H9 (cell line): ENCODE results near the gene LPIN2. TPM values are rescaled to one million over a fixed set of nuclear protein-coding genes. Genes with fewer than 3 reads are reported as not detected.

ENCODE experiments used
- DNase-seq: peaks from one replicate; pipeline ENCODE4 v3.0.0-alpha.2; 2017
- H2AFZ ChIP-seq: one replicate; pipeline ENCODE4 v1.6.1; 2013; ENCODE audit warnings: mild to moderate bottlenecking, low read length, control low read depth, moderate library complexity
- H2AK5ac ChIP-seq: 2 replicates; pipeline ENCODE4 v1.6.1; 2013; ENCODE audit warnings: low read length, control low read depth, mixed read lengths; ENCODE audit not compliant: insufficient read length
- H2BK120ac ChIP-seq: one replicate; pipeline ENCODE4 v1.6.1; 2013; ENCODE audit warnings: low read depth, mild to moderate bottlenecking, low read length, control low read depth, inconsistent platforms; ENCODE audit not compliant: poor library complexity, severe bottlenecking
- H2BK12ac ChIP-seq: 2 replicates; pipeline ENCODE4 v1.6.1; 2013; ENCODE audit warnings: low read length, control low read depth, mixed read lengths, low read depth; ENCODE audit not compliant: insufficient read length
- H2BK15ac ChIP-seq: 2 replicates; pipeline ENCODE4 v1.6.1; 2013; ENCODE audit warnings: low read depth, low read length, control low read depth
- H2BK20ac ChIP-seq: one replicate; pipeline ENCODE4 v1.6.1; 2013; ENCODE audit warnings: low read depth, mild to moderate bottlenecking, low read length, control low read depth, inconsistent platforms; ENCODE audit not compliant: poor library complexity, severe bottlenecking
- H2BK5ac ChIP-seq: 2 replicates; pipeline ENCODE4 v1.6.1; 2013; ENCODE audit warnings: low read length, control low read depth, mixed read lengths; ENCODE audit not compliant: insufficient read length
- H3K14ac ChIP-seq: 2 replicates; pipeline ENCODE4 v1.6.1; 2013; ENCODE audit warnings: low read length, control low read depth; ENCODE audit not compliant: insufficient read depth
- H3K18ac ChIP-seq: 2 replicates; pipeline ENCODE4 v1.6.1; 2013; ENCODE audit warnings: low read depth, mild to moderate bottlenecking, mixed read lengths, low read length, control low read depth; ENCODE audit not compliant: insufficient read length
- H3K23ac ChIP-seq: 2 replicates; pipeline ENCODE4 v1.6.1; 2013; ENCODE audit warnings: low read length, control low read depth, mixed read lengths, low read depth; ENCODE audit not compliant: insufficient read length
- H3K23me2 ChIP-seq: 2 replicates; pipeline ENCODE4 v1.6.1; 2013; ENCODE audit warnings: low read depth, mild to moderate bottlenecking, mixed read lengths, low read length, control low read depth; ENCODE audit not compliant: insufficient read length, poor library complexity, severe bottlenecking
- H3K27ac ChIP-seq: 2 replicates; pipeline ENCODE4 v1.5.1; 2013; ENCODE audit warnings: low read length, control low read depth, mixed read lengths, low read depth; ENCODE audit not compliant: insufficient read length
- H3K27me3 ChIP-seq: 2 replicates; pipeline ENCODE4 v1.6.1; 2013; ENCODE audit warnings: low read length, control low read depth, inconsistent platforms; ENCODE audit not compliant: insufficient read depth
- H3K4ac ChIP-seq: 2 replicates; pipeline ENCODE4 v1.6.1; 2013; ENCODE audit warnings: low read depth, mild to moderate bottlenecking, control low read depth, inconsistent platforms, low read length, moderate library complexity
- H3K4me1 ChIP-seq: 2 replicates; pipeline ENCODE4 v1.6.1; 2013; ENCODE audit warnings: low read length, control low read depth, inconsistent platforms; ENCODE audit not compliant: insufficient read depth
- H3K4me2 ChIP-seq: 2 replicates; pipeline ENCODE4 v1.6.1; 2013; ENCODE audit warnings: low read length, control low read depth, mixed read lengths; ENCODE audit not compliant: insufficient read length, insufficient read depth
- H3K56ac ChIP-seq: 2 replicates; pipeline ENCODE4 v1.6.1; 2013; ENCODE audit warnings: low read depth, mild to moderate bottlenecking, mixed read lengths, low read length, control low read depth; ENCODE audit not compliant: insufficient read length
- H3K79me1 ChIP-seq: 2 replicates; pipeline ENCODE4 v1.6.1; 2013; ENCODE audit warnings: low read depth, mild to moderate bottlenecking, moderate library complexity, low read length, control low read depth, inconsistent platforms; ENCODE audit not compliant: insufficient read depth, poor library complexity, severe bottlenecking
- H3K79me2 ChIP-seq: 2 replicates; pipeline ENCODE4 v1.6.1; 2013; ENCODE audit warnings: low read length, control low read depth, inconsistent platforms; ENCODE audit not compliant: insufficient read depth
- H3K9ac ChIP-seq: 2 replicates; pipeline ENCODE4 v1.6.1; 2013; ENCODE audit warnings: low read length, control low read depth, mixed read lengths; ENCODE audit not compliant: insufficient read length; ENCODE audit errors: extremely low read depth
- H3K9me3 ChIP-seq: one replicate; pipeline ENCODE4 v1.6.1; 2013; ENCODE audit warnings: low read depth, low read length, inconsistent platforms; ENCODE audit not compliant: control insufficient read depth
- H3T11ph ChIP-seq: one replicate; pipeline ENCODE4 v1.6.1; 2013; ENCODE audit warnings: mild to moderate bottlenecking, low read length, control low read depth, inconsistent platforms
- H4K20me1 ChIP-seq: one replicate; pipeline ENCODE4 v1.6.1; 2013; ENCODE audit not compliant: control insufficient read depth, insufficient read length, insufficient read depth
- H4K5ac ChIP-seq: 2 replicates; pipeline ENCODE4 v1.6.1; 2013; ENCODE audit warnings: low read depth, mild to moderate bottlenecking, mixed read lengths, low read length, control low read depth; ENCODE audit not compliant: insufficient read length
- H4K8ac ChIP-seq: replicated peaks from 2 replicates; pipeline ENCODE4 v1.6.1; 2013; ENCODE audit warnings: low read length, control low read depth, mixed read lengths, low read depth; ENCODE audit not compliant: insufficient read length
- H4K91ac ChIP-seq: 2 replicates; pipeline ENCODE4 v1.6.1; 2013; ENCODE audit warnings: low read depth, mild to moderate bottlenecking, moderate library complexity, mixed read lengths, low read length, control low read depth; ENCODE audit not compliant: insufficient read length
- H3K27ac Mint-ChIP-seq, 3 experiments: 2 replicates in 2 of 3; 3 replicates in 1 of 3; pipeline ENCODE4 v1.8.0; 2020 to 2021; ENCODE audit warnings: mixed read lengths in 3 of 3, mild to moderate bottlenecking in 1 of 3, moderate library complexity in 1 of 3
- H3K27me3 Mint-ChIP-seq: 2 replicates; pipeline ENCODE4 v1.8.0; 2021; ENCODE audit warnings: low read depth, mild to moderate bottlenecking, moderate library complexity, mixed read lengths
- H3K36me3 Mint-ChIP-seq, 3 experiments: 2 replicates in 2 of 3; 3 replicates in 1 of 3; pipeline ENCODE4 v1.8.0; 2020 to 2021; ENCODE audit warnings: low read depth in 3 of 3, mixed read lengths in 3 of 3; ENCODE audit not compliant: insufficient read depth in 1 of 3
- H3K4me1 Mint-ChIP-seq, 2 experiments: 2 replicates each; pipeline ENCODE4 v1.8.0; 2020; ENCODE audit warnings: mixed read lengths in 2 of 2
- H3K4me3 Mint-ChIP-seq, 2 experiments: 2 replicates in 1 of 2; 3 replicates in 1 of 2; pipeline ENCODE4 v1.8.0; 2020 to 2021; ENCODE audit warnings: mild to moderate bottlenecking in 2 of 2, mixed read lengths in 2 of 2, moderate library complexity in 1 of 2
- H3K9me3 Mint-ChIP-seq, 2 experiments: 2 replicates in 1 of 2; 3 replicates in 1 of 2; pipeline ENCODE4 v1.8.0; 2020; ENCODE audit warnings: mild to moderate bottlenecking in 2 of 2, mixed read lengths in 2 of 2, moderate library complexity in 1 of 2
- WGBS: extraction: QIAGEN DNeasy Blood & Tissue Kit; methylation state at CpG from one replicate; pipeline ENCODE4 v1.1.7; 2013; ENCODE audit warnings: missing lambda C conversion rate, low lambda C conversion rate, mixed read lengths; ENCODE audit not compliant: insufficient read length; ENCODE audit errors: extremely low coverage; 5-methylcytosine and 5-hydroxymethylcytosine counted together
- total RNA-seq: library from RNA; stranded (reverse); gene quantifications from 2 replicates; pipeline ENCODE4 v1.2.1, GENCODE V29; 2021
- TF ChIP-seq, protein P1 (sequence below): fragments of 200-600 bp; sonication (generic); conservative IDR thresholded peaks from 3 replicates; pipeline ENCODE4 v1.8.0; 2021; ENCODE audit warnings: antibody characterized with exemption, mild to moderate bottlenecking

LPIN2 gene
- total RNA-seq, 1 experiment from 2014 or later: 9.2 TPM

DNA sequence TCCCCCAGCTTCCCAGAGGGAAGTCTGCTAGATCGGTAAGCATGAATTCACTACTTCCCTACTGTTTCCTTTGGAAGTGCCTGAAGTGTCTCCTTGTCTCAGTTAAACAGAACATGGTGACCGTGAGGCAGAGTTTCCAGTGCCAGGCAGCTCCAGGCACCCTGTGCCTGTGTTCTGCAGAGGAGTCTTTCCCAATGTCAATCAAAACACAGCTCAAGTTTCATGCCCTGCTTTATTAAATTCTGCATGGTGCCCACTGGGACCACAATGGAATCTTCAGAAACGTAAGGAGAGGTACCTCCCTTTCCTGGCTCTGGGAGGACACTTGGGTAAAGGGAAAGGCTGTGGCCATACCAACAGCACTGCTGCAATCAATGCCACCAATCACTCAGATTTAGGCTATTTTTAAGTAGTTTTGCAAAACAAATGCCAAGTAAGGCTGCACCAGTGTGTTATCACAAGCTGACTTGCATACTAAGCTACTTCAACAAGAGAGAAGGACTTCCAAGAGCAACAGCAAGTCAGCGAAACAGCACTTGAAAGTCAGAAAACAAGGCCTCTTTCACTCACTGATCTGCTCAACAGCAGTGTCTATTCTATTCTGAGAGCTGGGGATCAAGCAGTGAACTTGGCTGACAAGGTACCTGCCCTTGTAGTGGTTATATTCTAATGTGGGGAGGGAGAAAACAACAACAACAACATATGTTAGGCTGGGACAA, 14.9 kb downstream of the LPIN2 start:
- H3K9me3 ChIP-seq: no peaks in the 10 kb centered on the region
- 0 out of 2 replicates have a peak, but pooled peaks cover 7% of the 10 kb centered on the region for H3K79me2 ChIP-seq
- H3K27me3 Mint-ChIP-seq: no peaks in the 10 kb centered on the region
- H2AK5ac ChIP-seq: no peak overlapping the region
- no peak for DNase-seq
- H4K5ac ChIP-seq: no peak overlapping the region
- TF ChIP-seq, protein P1, sequence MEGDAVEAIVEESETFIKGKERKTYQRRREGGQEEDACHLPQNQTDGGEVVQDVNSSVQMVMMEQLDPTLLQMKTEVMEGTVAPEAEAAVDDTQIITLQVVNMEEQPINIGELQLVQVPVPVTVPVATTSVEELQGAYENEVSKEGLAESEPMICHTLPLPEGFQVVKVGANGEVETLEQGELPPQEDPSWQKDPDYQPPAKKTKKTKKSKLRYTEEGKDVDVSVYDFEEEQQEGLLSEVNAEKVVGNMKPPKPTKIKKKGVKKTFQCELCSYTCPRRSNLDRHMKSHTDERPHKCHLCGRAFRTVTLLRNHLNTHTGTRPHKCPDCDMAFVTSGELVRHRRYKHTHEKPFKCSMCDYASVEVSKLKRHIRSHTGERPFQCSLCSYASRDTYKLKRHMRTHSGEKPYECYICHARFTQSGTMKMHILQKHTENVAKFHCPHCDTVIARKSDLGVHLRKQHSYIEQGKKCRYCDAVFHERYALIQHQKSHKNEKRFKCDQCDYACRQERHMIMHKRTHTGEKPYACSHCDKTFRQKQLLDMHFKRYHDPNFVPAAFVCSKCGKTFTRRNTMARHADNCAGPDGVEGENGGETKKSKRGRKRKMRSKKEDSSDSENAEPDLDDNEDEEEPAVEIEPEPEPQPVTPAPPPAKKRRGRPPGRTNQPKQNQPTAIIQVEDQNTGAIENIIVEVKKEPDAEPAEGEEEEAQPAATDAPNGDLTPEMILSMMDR: no peak
- H3K18ac ChIP-seq: no peak overlapping the region
- no peak overlapping the region for H3K14ac ChIP-seq
- no peak overlapping the region for H4K91ac ChIP-seq
- H3K23ac ChIP-seq: no peak overlapping the region
- no peak overlapping the region for H2BK12ac ChIP-seq
- H3T11ph ChIP-seq: no peak overlapping the region
- H3K27me3 ChIP-seq: no peaks in the 10 kb centered on the region
- H4K20me1 ChIP-seq: no peaks in the 10 kb centered on the region
- H3K27ac ChIP-seq: no peak overlapping the region
- no peaks in the 10 kb centered on the region for H3K23me2 ChIP-seq
- peaks cover 6% of the 10 kb centered on the region; the same call in 1 of the 2 replicates for H3K4me1 ChIP-seq
- H3K9me3 Mint-ChIP-seq: peaks cover 4 to 9% of the 10 kb centered on the region in 2 experiments; a peak in 3 of 5 replicates
- H2BK15ac ChIP-seq: no peak overlapping the region
- peaks cover 20 to 27% (median 20%) of the 10 kb centered on the region in 3 experiments for H3K36me3 Mint-ChIP-seq
- no peak overlapping the region for H3K4ac ChIP-seq
- H2BK20ac ChIP-seq: no peak overlapping the region
- H3K27ac Mint-ChIP-seq: peak overlapping the region; percentile 49 to 95 (median 77)
- H3K56ac ChIP-seq: no peak overlapping the region
- no peak overlapping the region for H3K4me2 ChIP-seq
- no peaks in the 10 kb centered on the region for H3K79me1 ChIP-seq
- H2BK5ac ChIP-seq: no peak overlapping the region
- no peak overlapping the region for H4K8ac ChIP-seq
- no CpG with 5 or more reads among the region's 4 CpGs for WGBS
- H2BK120ac ChIP-seq: no peak overlapping the region
- no peak overlapping the region for H2AFZ ChIP-seq
- peaks cover 23 to 35% of the 10 kb centered on the region in 2 experiments for H3K4me1 Mint-ChIP-seq
- peak overlapping the region in 1 of 2 experiments; percentile 1; a peak in 1 of 5 replicates for H3K4me3 Mint-ChIP-seq
- no peak overlapping the region for H3K9ac ChIP-seq
